ENCODE results near the gene COL27A1.

Gene COL27A1

DNA sequence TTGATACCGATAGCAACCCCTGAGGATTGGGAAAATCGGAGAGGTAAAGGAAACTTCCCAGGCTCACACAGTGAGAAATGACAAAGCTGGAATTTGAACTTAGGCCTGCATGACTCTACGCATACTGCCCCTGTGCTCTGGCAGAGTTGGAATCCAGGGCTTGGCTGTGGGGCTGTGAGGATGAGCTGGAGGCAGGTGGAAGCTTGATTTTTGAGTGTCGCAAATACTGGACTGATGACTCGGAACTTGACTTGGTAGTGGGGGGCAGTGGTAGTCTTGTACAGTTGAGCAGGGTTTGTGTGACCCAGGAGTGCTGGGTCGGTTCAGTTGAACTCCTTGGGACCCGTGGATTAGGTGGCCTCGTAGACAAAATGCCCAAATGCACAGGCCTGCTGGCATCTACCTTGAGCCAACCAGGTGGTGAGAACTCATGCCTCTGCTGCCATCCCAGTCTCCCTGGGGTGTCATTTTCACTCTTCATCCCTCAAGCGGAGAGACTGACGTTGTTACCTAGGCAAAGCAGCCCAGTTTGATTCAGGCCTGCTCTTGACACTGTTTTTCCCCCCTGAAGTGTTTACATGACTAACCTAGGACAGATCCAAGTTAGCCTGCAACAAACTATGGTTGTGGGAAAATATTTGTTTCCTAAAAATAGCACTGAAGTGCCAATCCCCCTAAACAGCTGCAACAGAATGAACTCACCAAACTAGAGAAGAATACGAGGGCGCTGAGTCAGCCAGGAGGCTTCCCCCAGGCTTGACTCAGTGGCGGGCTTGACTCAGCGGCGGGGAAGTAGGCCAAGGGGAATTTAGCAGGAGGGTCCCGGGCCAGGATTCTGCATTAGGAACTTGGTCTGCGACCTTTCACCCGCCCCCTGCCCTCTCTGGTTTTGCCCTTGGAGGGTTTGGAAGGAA is 121.8 kb downstream of the COL27A1 start:
- no peak for DNase-seq

DNA sequence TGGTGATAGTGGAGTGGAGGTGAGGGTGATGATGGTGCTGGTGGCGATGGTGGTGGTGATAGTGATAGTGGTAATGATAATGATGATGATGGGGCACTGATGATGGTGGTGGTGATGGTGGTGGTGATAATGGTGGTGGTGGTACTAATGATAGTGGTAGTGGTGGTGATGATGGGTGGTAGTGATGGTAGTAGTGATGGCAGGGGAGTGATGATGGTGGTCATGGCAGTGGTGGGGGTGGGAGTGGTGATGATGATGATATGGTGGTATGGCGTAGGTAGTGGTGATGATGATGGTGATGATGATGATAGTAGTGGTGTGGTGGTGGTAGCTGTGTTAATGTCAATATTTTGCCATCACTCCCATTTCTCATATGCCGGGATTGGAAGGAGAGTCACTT is 123.0 kb downstream of the COL27A1 start:
- no peak for DNase-seq

DNA sequence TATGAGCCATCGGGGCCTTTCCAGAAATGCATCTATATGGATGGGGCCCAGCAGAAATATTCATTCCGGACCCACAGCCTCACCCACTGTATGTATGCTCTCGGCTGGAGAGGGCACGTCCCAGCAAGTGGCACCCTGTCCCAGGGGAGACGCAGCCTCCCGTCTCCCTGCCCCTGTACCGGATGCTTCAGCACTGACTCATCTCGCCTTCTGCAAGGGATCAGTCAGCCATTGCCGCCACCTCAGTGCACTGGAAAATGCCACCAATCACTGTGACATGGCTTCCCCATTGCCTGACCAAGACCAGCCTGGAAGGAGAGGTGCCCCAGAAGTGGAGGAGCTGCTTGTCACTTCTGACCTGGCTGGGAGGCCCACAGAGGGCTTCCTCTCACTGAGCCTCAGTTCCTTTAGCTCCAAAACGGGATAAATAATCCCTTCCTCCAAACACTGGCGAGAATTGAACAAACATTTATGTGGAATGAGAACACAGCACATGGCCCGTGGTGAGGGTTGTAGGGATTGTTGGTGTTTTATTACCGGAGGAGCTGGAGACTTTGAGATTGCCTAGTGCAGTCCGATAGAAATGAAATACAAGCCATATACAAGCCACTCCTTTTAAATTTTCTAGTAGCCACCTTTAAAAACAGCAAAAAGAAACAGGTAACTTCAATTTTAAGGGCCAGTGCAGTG is 123.7 kb downstream of the COL27A1 start:
- DNase-seq = no peak

DNA sequence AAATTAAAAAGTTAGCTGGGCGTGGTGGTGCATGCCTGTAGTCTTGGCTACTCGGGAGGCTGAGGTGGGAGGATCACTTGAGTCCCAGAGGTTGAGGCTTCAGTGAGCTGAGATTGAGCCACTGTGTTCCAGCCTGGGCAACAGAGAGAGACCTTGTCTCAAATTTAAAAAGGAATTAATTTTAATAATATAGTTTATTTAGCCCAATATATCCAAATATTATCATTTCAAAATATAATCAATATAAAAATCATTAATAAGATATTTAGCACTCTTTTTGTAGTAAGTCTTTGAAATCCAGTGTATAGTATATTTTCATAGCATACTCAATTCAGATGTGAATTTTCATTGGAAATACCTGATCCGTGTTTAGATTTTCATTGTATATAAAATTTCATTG is 124.4 kb downstream of the COL27A1 start:
- DNase-seq = no peak

DNA sequence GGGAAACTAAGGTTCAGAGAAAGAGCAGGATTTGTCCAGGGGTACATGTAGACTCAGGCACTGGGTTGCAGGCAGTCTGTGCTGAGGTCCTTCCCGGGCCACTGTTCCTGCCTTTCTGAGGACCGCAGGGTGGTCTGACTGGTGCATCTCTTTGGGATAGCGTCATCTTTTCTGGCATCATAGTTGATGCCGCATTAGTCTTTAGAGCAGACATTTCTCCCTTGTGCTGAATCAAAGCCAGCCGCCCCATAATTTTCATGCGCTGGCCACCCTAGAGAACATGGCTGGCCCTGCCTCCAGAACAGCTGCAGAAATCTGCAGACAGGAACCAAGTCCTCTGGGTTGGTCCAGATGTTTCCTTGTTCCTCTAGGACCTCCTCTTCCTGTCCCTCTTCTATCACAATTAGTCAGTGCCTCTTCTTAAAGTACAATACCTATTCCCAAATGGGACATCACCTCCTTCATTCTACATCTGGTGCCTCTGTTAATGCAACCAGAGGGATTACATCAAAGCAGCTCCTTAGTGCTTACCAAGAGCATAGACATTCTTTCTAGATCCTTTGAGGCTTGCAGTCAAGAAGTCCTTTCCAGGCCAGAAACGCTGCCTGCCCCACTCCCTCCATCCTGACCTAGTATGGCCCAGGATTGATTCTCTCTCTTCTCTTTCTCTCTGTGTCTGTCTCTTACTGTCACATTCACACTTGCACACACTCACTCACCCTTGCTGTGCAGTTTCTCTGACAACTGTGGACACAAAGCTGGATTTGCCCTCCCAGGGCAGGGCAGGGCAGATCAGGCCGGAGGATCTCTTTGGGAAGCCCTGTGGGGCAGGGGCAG is 125.5 kb downstream of the COL27A1 start:
- DNase-seq = no peak

DNA sequence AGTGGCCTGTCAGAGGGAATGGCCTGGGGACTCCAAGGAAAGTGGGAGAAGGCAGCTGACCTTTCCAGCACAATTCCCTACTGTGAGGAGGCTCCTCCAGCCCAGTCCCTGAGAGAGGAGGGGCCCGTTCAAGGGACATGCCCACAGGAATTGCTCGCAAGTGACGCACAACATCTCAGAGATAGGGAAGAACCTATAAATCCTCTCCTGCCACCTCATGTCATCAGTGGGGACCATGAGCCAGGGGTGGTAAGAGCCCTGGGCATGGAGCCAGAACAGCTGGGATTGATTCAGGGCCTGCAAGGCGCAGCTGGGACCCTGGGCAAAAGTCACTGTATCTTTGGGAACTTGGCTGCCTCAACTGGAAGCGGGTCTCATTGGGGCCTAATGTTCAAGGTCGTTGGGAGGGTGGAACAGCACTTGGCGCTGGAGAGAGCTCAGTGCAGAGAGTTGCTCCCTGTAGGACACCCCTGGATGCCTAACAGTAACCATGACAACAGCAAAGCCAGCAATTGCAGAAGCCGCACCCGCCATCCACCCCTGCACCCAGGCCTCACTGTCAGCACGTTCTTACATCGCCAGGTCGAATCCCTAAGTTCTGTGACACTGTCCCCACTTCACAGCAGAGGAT is 126.3 kb downstream of the COL27A1 start:
- no peak for DNase-seq

DNA sequence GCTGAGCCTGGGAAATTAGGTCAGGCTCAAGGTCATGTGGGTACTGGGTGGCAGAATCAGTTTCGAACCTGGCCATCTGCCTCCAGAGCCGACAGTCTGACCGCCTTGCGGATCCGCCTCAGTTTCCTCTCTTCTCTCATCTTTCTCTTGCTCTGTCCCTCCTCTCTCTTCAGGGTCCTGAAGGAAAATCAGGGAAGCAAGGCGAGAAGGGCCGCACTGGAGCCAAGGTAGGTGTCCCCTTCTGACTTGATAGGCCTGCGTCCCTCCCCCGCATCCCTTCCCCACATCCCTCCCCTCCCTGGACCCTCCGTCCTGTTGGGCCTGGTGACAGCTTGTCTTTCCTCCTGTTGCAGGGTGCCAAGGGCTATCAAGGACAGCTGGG is 126.8 kb downstream of the COL27A1 start:
- DNase-seq = no peak

DNA sequence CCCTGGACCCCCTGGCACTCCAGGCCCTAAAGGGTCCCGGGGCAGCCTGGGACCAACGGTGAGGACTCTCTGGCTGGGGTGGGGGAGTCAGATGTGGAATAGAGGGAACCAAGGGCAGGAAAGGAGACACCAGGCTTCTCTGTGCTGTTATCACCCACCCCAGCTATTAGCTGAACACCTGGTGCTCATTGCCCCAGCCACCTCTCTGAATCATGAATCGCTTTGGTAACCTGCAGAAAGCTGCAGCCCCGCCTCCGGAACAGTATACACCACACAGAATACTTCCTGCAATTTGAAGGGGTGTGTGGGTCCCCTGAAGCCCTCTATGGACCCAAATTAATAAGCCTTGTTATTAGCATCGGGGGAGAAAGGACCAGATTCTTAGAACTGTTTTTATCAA is 127.2 kb downstream of the COL27A1 start:
- DNase-seq = no peak

DNA sequence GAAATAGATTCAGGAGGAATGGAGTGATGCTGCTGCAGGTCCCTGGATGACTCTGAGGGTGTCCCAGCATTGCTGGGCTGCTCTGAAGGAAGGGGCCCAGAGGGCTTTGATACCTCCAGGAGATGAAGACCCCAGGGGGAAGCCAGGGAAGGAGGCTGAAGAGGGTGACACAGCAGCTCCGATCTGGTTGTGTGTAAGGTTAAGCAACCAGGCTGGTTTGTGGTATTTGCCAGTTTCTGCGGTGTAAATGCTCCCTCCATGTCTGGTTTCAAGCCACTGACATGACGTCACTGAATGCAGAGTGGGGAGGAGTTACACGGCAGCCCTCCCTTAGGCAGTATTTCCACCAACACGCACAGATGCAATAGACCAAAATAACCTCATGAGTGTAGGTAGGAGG is 127.6 kb downstream of the COL27A1 start:
- DNase-seq = no peak

DNA sequence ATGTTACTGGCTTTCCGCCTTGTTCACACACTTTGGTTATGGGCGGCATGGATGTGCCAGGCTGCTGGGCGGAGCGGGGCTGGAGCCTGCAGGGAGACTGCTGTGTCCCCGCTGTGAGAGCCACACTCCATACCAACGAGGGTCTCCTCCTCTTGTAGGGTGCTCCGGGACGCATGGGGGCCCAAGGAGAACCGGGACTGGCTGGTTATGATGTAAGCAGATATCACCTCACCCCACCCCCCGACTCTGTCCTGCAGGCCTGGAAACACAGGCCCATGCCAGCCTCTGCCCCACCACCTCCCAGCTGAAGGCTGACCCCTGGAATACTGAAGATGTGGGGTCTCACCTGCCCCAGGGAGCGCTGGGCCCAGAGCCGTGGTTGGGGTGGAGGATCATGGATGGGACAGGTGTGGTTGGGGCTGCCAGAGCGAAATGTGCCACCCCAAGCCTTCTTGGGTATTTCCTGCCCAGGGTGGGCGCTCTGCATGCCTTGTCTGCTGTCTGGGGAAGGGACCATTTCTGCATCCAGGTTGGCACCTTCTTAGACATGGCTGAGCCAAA is 128.3 kb downstream of the COL27A1 start:
- DNase-seq = no peak

DNA sequence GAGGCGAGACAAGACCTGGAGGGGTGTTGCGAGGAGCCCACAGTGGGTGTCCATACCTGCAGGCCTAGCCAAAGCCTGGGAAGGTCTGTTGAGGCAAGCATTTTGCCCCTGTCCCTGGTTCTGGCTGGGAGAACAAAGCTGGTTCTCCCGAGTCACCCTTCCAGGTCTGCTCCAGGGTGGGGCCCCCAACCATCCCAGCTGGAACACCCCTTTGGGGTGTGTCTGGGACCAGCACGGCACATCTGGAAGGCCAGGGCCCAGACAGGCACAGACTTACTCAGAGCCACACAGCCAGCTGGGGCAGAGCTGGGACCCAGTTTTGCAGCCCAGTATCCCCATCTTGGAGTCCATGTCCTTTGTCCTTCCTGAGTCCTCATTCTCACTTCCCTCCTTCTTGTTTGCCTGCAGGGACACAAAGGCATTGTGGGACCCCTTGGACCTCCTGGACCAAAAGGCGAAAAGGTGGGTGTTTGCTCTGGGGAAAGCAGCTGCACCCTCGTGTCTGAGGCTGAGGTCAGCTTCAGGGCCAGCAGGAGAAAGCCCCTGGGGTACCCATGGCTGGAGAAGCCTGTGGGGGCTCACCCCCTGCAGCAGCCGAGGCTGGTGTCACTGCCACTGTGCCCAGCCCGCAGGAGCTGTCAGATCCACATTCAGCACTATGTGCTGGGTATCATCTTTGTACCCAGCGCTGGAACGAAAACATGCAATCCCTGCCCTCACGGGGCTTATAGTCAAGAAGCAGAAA is 129.2 kb downstream of the COL27A1 start:
- no peak for DNase-seq

DNA sequence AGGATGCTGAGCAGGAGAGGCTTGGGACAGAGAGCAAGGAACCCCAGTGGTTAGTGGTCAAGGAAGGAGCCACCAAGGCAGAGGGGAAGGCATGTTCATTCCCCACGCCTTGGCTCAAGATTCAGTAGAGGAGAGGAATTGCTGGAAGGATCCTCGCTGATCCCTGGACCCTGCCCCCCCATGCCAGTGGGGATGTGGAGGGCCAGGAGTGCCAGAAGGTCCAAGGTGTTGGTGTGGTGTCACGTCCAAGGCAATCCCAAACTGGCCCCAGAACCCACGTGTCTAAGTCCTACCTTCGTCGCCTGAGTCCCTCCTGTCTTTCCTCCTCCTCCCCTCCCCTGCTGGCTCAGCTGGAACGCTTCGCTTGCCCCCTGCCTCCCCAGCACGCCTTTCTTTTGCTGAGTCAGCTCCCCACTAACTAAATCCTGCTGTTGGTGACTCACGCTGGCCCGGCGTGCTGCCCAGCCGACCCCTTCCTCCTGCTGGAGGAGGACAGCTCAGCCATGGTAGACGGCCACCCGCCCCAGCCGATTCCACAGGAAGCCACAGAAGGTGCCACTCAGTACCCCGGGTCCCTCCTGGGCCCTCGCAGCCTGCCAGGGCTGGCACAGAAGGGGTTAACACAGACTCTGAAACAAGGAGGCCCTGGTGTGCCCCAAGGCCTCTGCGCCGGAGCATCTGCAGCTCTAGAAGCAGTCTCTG is 130.0 kb downstream of the COL27A1 start:
- DNase-seq = no peak

DNA sequence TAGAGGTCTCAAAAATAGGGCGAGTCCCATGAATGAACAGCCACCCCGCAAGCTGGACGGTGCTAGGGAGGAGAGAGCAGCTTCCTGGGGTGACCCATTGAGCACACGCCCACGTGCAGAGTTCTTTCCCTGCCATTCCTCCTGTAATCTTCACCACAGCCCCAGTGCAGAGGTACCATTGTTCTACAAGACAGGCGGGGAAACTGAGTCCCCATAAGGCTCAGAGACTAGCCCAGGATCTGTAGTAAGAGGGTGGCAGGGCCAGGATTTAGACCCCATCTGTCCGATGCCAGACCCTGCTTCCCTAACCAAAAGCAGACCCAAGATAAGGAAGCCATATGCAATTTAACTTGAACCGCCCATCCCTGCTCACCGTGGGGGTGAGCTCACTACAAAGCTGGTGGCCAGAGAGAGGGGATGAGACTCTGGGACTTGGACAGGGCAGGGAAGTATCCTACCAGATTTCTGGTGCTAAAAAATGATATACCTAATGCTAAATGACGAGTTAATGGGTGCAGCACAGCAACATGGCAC is 130.9 kb downstream of the COL27A1 start:
- no peak for DNase-seq

DNA sequence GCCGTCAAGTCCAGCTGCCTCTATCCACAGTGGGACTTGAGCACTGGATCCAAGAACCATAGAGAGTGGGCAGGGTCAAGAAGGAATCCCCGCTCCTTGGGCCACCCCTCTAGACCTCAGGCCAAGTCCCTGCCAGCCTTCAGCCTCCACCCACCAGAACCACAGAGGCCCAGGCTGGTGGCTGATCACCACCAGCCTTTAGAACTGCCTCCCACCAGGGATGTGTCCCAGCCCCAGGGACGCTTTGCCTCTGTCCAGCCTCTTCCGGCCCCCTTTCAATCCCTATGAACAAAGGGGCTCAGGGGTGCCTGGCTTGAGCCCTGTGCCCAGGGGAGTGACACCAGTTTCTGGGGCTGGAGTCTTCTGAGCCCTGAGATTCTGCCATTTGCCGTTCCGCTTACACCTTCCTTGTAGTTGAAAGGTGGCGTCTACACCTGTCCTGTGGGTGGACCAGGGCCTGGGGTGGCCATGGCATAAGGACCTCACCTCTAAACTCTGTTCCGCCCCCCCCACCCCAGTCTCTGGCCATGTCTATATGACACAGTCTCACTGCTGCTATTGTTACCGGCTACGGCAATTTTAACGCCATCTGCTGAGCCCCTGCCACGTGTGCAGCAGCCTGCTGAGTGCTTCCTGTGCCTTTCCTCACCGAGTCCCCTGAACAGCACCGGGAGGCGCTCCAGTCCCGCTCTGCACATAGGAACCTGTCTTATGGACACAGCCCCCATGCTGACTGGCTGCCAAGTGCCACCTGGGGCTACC is 131.8 kb downstream of the COL27A1 start:
- no peak for DNase-seq

DNA sequence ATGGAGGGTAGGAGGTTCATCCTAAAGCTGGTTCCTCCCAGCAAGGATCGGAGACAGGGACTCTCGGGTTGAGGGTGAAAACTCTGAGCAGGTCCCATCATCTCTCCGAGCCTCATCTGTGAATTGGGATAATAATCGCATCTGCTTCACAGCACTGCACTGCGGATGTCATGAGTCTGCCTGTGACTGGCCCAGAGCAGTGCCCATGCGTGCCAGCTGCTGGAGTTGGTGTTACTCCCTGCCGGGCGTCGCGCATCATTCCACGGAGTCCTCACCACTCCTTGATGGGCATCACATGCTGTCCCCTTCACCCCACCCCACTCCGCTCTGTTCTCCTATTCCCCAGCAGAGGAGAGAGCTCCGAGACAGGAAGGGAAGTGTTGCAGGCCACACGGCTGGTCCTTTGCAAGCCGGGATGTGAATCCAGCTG is 132.4 kb downstream of the COL27A1 start:
- no peak for DNase-seq

DNA sequence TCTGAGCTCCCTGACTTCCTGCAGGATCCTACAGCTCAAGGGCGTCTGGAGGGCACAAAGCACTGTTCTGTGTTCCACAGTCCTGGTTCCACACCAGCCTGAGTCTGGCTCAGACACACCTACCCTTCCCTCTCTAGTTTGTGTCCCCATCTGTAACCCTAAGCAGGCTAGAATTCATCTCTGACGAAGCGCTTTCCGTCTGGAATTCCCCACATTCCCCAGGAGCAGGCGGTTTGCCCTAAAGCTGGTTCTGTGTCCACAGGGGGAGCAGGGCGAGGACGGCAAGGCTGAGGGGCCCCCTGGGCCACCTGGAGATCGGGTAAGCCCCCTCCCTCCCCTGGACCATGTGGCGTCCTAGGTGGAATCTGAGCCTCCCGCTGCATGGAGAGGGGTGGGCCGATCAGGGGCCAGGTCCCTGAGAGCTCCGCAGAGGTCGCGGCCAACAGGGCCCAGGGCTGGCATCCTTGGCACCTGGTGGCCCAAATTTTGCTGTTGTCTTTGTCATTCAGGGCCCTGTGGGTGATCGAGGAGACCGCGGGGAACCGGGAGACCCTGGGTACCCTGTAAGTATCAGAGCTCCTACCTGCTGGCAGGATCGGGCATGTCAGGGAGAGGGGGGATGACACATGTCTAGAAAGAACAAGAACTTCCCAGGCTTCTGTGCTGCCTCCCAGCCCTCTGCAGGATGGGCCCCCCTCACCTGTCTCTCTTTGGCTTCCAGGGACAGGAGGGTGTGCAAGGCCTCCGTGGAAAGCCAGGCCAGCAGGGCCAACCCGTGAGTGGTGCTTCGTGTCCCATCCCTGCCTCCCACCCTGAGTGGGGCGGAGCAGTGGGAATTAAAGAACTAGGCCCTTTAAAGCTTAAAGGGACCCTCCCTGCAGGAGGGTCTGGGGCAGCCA is 133.1 kb downstream of the COL27A1 start:
- DNase-seq = no peak

DNA sequence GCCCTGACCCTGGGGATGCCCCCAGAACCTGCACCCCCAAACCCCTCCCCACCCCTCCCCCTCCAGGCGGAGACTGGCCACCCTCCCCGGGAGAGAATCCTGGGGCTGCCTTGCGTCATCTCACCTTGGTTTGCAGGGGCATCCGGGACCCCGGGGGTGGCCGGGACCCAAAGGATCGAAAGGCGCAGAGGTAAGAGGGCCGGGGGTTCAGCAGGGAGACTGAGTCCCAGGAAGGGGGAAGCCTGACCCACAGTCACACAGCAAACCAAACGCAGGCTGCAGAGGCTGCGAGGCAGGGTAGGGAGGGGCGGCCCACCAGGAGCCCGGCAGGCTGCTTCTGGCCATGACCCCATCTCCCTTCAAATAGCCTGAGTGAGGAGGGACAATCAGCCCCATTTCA is 133.8 kb downstream of the COL27A1 start:
- DNase-seq = no peak

DNA sequence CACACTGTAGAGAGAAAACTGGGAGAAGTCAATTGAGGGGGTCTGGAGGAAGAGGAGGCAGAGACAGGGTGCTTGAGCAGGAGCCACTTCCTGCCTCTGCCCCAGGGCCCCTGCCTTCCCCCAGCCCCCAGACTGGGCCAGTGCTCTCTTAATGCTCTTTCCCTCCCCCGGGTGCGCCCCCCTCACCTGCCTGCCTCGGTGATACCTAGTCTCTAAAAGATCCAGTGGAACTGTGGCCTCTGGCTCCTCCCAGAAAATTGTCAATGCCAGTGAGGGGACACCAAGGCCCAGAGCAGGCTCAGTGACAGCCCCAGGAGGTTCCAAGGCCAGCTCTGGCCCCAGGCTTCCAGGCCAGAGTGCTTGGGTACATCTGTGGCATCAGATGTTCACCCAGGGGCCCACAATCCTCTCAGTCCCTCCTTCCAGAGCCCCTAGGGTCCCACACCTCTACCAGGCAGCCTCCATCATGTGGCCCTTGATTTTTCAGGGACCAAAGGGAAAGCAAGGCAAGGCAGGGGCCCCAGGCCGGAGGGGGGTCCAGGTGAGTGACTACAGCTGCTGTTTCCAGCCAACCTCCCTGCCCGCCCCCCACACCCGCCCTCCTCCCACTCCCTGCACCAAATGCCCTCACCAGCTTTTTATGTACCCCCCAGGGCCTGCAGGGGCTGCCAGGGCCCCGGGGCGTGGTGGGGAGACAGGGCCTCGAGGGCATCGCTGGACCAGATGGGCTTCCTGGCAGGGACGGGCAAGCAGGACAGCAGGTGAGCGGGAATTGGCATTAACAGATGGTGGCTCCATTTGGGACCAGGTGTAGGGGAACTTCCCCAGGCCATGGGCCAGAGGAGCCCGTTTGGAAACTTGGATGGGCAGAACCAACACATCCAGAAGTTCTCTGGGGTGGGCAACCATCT is 134.5 kb downstream of the COL27A1 start:
- DNase-seq = no peak

Data from NCI-H187 (cell line).